T1000 (cell line): ENCODE data around the gene DOCK7.
"Not testable (repeated sequence)": the region's sequence is repeated elsewhere in the genome, so short reads cannot be mapped to it uniquely, and the experiment has no call there.

Experiments
- DNase-seq: peaks from one replicate; lab custom pipeline; 2025; ENCODE audit warnings: mixed read lengths; lab: John Stamatoyannopoulos, UW

DOCK7 gene

GRCh38 chr1:62687903-62688686 lies at the start of gene DOCK7:
Gene DOCK7, minus strand, starts transcription at chr1:62688386. Its CDS starts 122 bp downstream, at chr1:62688264.
- DNase-seq: peak; percentile 73

GRCh38 chr1:62735491-62736171 lies 47.4 kb upstream of the DOCK7 start:
- DNase-seq: no peak

- DNase-seq: no peak
These were observed 44.1 kb upstream of the DOCK7 start for GRCh38 chr1:62732331-62732730.

- DNase-seq: no peak
These were observed 40.8 kb upstream of the DOCK7 start for GRCh38 chr1:62728963-62729362.

GRCh38 chr1:62727656-62728407 lies 39.6 kb upstream of the DOCK7 start:
- DNase-seq: no peak

GRCh38 chr1:62726011-62726442 lies 37.8 kb upstream of the DOCK7 start:
- no peak for DNase-seq

GRCh38 chr1:62725255-62725654 lies 37.1 kb upstream of the DOCK7 start:
- no peak for DNase-seq

- no peak for DNase-seq
These were observed 36.2 kb upstream of the DOCK7 start for GRCh38 chr1:62724430-62724829.

- DNase-seq: no peak
These were observed 35.7 kb upstream of the DOCK7 start for GRCh38 chr1:62723883-62724282.

- DNase-seq: no peak
These were observed 34.6 kb upstream of the DOCK7 start for GRCh38 chr1:62722796-62723195.

- no peak for DNase-seq
These were observed 32.9 kb upstream of the DOCK7 start for GRCh38 chr1:62720946-62721554.

GRCh38 chr1:62718400-62718799 lies 30.2 kb upstream of the DOCK7 start:
- DNase-seq: not testable (repeated sequence)

GRCh38 chr1:62717483-62717882 lies 29.3 kb upstream of the DOCK7 start:
- DNase-seq: no peak

GRCh38 chr1:62716397-62716796 lies 28.2 kb upstream of the DOCK7 start:
- DNase-seq: no peak

GRCh38 chr1:62712336-62713243 lies 24.4 kb upstream of the DOCK7 start:
- no peak for DNase-seq

GRCh38 chr1:62707744-62708120 lies 19.5 kb upstream of the DOCK7 start:
- DNase-seq: no peak

GRCh38 chr1:62706985-62707743 lies 19.0 kb upstream of the DOCK7 start:
- DNase-seq: no peak

GRCh38 chr1:62698161-62698560 lies 10.0 kb upstream of the DOCK7 start:
- not testable (repeated sequence) for DNase-seq

- not testable (repeated sequence) for DNase-seq
These were observed 6.3 kb upstream of the DOCK7 start for GRCh38 chr1:62694479-62694878.

GRCh38 chr1:62693123-62693522 lies 4.9 kb upstream of the DOCK7 start:
- DNase-seq: no peak
